ENCODE measurements around the gene NEXMIF. TPM values are rescaled to one million over a fixed set of nuclear protein-coding genes. Genes with fewer than 3 reads are reported as not detected.
A peak's percentile ranks its signal among the peaks of the same experiment; 100 is the strongest.
"Not testable (repeated sequence)": the region's sequence is repeated elsewhere in the genome, so short reads cannot be mapped to it uniquely, and the experiment has no call there.

Gene NEXMIF
- total and polyA plus RNA-seq, 9 of the 15 experiments (the other 6 are each of a cell fraction or from before 2014, with no cell fraction given) = not detected

- H3K27me3 ChIP-seq (ENCODE audit: control insufficient read depth in 2 of 2, insufficient read depth in 2 of 2, low read length in 2 of 2) = no peaks in the 10 kb centered on the region
- no peak overlapping the region for H3K9ac ChIP-seq (ENCODE audit: insufficient read depth in 1 of 2, low read depth in 2 of 2, low read length in 2 of 2)
- intact Hi-C loops (cut with micrococcal nuclease) = no loop called here
- 0% methylated on average over 2 of the region's 2 CpGs for WGBS (ENCODE audit: insufficient coverage, low coverage, missing lambda C conversion rate)
- in situ Hi-C loops (cut with MboI) = no loop called here
- H3K4me2 ChIP-seq (ENCODE audit: insufficient read depth, low read length) = no peak overlapping the region
- no peak for DNase-seq (ENCODE audit: extremely low read depth in 1 of 4, low spot score in 3 of 4)
- no peaks in the 10 kb centered on the region for H3K4me1 ChIP-seq (replicated peaks in 1 of 2; ENCODE audit: control insufficient read depth in 2 of 2, insufficient read depth in 2 of 2, low read length in 2 of 2)
- CTCF ChIA-PET (ENCODE audit: low intra/inter-chr PET ratio) = no interaction called here
- no peaks in the 10 kb centered on the region for H4K20me1 ChIP-seq (replicated peaks; ENCODE audit: control insufficient read depth, insufficient read depth, low read length)
- no peak for ATAC-seq
- H3K79me2 ChIP-seq (ENCODE audit: control insufficient read depth, insufficient read depth, low read length) = no peaks in the 10 kb centered on the region
- TF ChIP-seq XRCC4 (IDR thresholded peaks at IDR 0.05; ENCODE audit: extremely low read depth, insufficient read depth, insufficient read length) (no peak), ETS2 (tag; IDR thresholded peaks at IDR 0.05; ENCODE audit: borderline replicate concordance, poor library complexity, severe bottlenecking) (no peak), FOXJ2 (tag; IDR thresholded peaks at IDR 0.05) (no peak), ZNF830 (CRISPR knock-in tag; IDR thresholded peaks at IDR 0.05) (no peak), MAFF (IDR thresholded peaks at IDR 0.05; ENCODE audit: low read length) (no peak), SRSF7 (optimal IDR thresholded peaks at IDR 0.05; ENCODE audit: low read depth, low read length) (no peak), PML (IDR thresholded peaks at IDR 0.05; ENCODE audit: low read length) (no peak)
- H3K9me3 ChIP-seq (replicated peaks; ENCODE audit: control insufficient read depth, insufficient read depth, low read depth, low read length) = no peaks in the 10 kb centered on the region
- no peak overlapping the region for H2AFZ ChIP-seq (ENCODE audit: low read depth, low read length)
- H3K4me3 ChIP-seq = no peak overlapping the region
- no TSS peak for BruUV-seq (replicated peaks)
- no peaks in the 10 kb centered on the region for H3K9me1 ChIP-seq (ENCODE audit: control insufficient read depth, insufficient read depth, low read length)
- POLR2A ChIA-PET = no interaction called here
- H3K36me3 ChIP-seq (ENCODE audit: control insufficient read depth, insufficient read depth, low read length) = no peaks in the 10 kb centered on the region
- no peak overlapping the region for H3K27ac ChIP-seq (ENCODE audit: extremely low read depth, low read depth, low read length)
- no peak for FAIRE-seq
These were observed 220.0 kb downstream of the NEXMIF start for GRCh38 chrX:74705269-74705668.

- in situ Hi-C loops (cut with MboI); H3K9ac ChIP-seq (ENCODE audit: insufficient read depth in 1 of 2, low read depth in 2 of 2, low read length in 2 of 2); H3K79me2 ChIP-seq (ENCODE audit: control insufficient read depth, insufficient read depth, low read length); H4K20me1 ChIP-seq (replicated peaks; ENCODE audit: control insufficient read depth, insufficient read depth, low read length); FAIRE-seq; H3K27me3 ChIP-seq (ENCODE audit: control insufficient read depth in 2 of 2, insufficient read depth in 2 of 2, low read length in 2 of 2); ATAC-seq; BruUV-seq (replicated peaks); H3K36me3 ChIP-seq (ENCODE audit: control insufficient read depth, insufficient read depth, low read length); H3K9me1 ChIP-seq (ENCODE audit: control insufficient read depth, insufficient read depth, low read length); H2AFZ ChIP-seq (ENCODE audit: low read depth, low read length); POLR2A ChIA-PET; H3K4me3 ChIP-seq; H3K27ac ChIP-seq (ENCODE audit: extremely low read depth, low read depth, low read length); H3K4me2 ChIP-seq (ENCODE audit: insufficient read depth, low read length); CTCF ChIA-PET (ENCODE audit: low intra/inter-chr PET ratio); H3K9me3 ChIP-seq (replicated peaks; ENCODE audit: control insufficient read depth, insufficient read depth, low read depth, low read length); intact Hi-C loops (cut with micrococcal nuclease); H3K4me1 ChIP-seq (replicated peaks in 1 of 2; ENCODE audit: control insufficient read depth in 2 of 2, insufficient read depth in 2 of 2, low read length in 2 of 2); DNase-seq (ENCODE audit: extremely low read depth in 1 of 4, low spot score in 3 of 4): not testable (repeated sequence)
- TF ChIP-seq ZNF146 (CRISPR knock-in tag; IDR thresholded peaks at IDR 0.05; ENCODE audit: unreplicated experiment) = peak; percentile 77
- 0% methylated on average over 2 of the region's 2 CpGs for WGBS (ENCODE audit: insufficient coverage, low coverage, missing lambda C conversion rate)
These were observed 223.9 kb downstream of the NEXMIF start for GRCh38 chrX:74701343-74701742.

All from K562 (cell line).